ENCODE results near the gene ATP5PO. TPM values are rescaled to one million over a fixed set of nuclear protein-coding genes. Genes with fewer than 3 reads are reported as not detected.

ATP5PO gene
- total RNA-seq, 1 experiment from 2014 or later = 386 TPM

GRCh38 chr21:33881689-33882440, 33.7 kb downstream of the ATP5PO start:
- no peak overlapping the region for H3K9ac ChIP-seq (ENCODE audit: low read length)
- H3K79me2 ChIP-seq (ENCODE audit: low read length) = no peaks in the 10 kb centered on the region
- ChIA-PET POLR2A (ENCODE audit: unreplicated experiment) (no interaction called here), CTCF (no interaction called here)
- H3K27ac ChIP-seq (ENCODE audit: low read length) = no peak overlapping the region
- no peak for ATAC-seq
- no peak for DNase-seq
- no peaks in the 10 kb centered on the region for H4K20me1 ChIP-seq (ENCODE audit: low read length)
- H3K9me2 ChIP-seq (replicated peaks; ENCODE audit: low read length) = no peaks in the 10 kb centered on the region
- intact Hi-C loops (cut with micrococcal nuclease) = no loop called here
- no TSS peak for BruUV-seq (replicated peaks)
- H3K4me3 ChIP-seq (ENCODE audit: low read length) = no peak overlapping the region
- H3K36me3 ChIP-seq (ENCODE audit: low read depth, low read length) = no peaks in the 10 kb centered on the region
- no peaks in the 10 kb centered on the region for H3F3A ChIP-seq (ENCODE audit: low read length, unreplicated experiment)
- H3K4me1 ChIP-seq (ENCODE audit: insufficient read depth, low read length) = no peaks in the 10 kb centered on the region
- no peak overlapping the region for H2AFZ ChIP-seq (ENCODE audit: low read length)
- no peak overlapping the region for H3K4me2 ChIP-seq (ENCODE audit: low read length)
- no peaks in the 10 kb centered on the region for H3K27me3 ChIP-seq (ENCODE audit: low read length)
- TF ChIP-seq EZH2phosphoT487 (IDR thresholded peaks at IDR 0.05; ENCODE audit: borderline replicate concordance, low read length) = no peak
- TF ChIP-seq CTCF (conservative IDR thresholded peaks at IDR 0.05; ENCODE audit: low read depth, low read length) = no peak
- TF ChIP-seq EZH2 (IDR thresholded peaks at IDR 0.05; ENCODE audit: low read length, unreplicated experiment) = no peak
- H3K9me3 ChIP-seq (ENCODE audit: low read length) = no peaks in the 10 kb centered on the region

- H3K9me2 ChIP-seq (replicated peaks; ENCODE audit: low read length) = no peaks in the 10 kb centered on the region
- H3K79me2 ChIP-seq (ENCODE audit: low read length) = no peaks in the 10 kb centered on the region
- BruUV-seq (replicated peaks) = no TSS peak
- no peak overlapping the region for H3K4me3 ChIP-seq (ENCODE audit: low read length)
- H3K9ac ChIP-seq (ENCODE audit: low read length) = no peak overlapping the region
- POLR2A ChIA-PET (ENCODE audit: unreplicated experiment) = no interaction called here
- no peak for TF ChIP-seq EZH2phosphoT487 (IDR thresholded peaks at IDR 0.05; ENCODE audit: borderline replicate concordance, low read length)
- ATAC-seq = no peak
- H2AFZ ChIP-seq (ENCODE audit: low read length) = no peak overlapping the region
- intact Hi-C loops (cut with micrococcal nuclease) = no loop called here
- H3K4me2 ChIP-seq (ENCODE audit: low read length) = no peak overlapping the region
- H3K27ac ChIP-seq (ENCODE audit: low read length) = no peak overlapping the region
- no peaks in the 10 kb centered on the region for H4K20me1 ChIP-seq (ENCODE audit: low read length)
- no peaks in the 10 kb centered on the region for H3K9me3 ChIP-seq (ENCODE audit: low read length)
- no peak for DNase-seq
- no peaks in the 10 kb centered on the region for H3K4me1 ChIP-seq (ENCODE audit: insufficient read depth, low read length)
- CTCF ChIA-PET = no interaction called here
- H3F3A ChIP-seq (ENCODE audit: low read length, unreplicated experiment) = no peaks in the 10 kb centered on the region
- no peaks in the 10 kb centered on the region for H3K36me3 ChIP-seq (ENCODE audit: low read depth, low read length)
- H3K27me3 ChIP-seq (ENCODE audit: low read length) = no peaks in the 10 kb centered on the region
These were observed 35.0 kb downstream of the ATP5PO start for GRCh38 chr21:33880626-33881025.

- no peak for TF ChIP-seq EZH2phosphoT487 (IDR thresholded peaks at IDR 0.05; ENCODE audit: borderline replicate concordance, low read length)
- TF ChIP-seq CTCF (conservative IDR thresholded peaks at IDR 0.05; ENCODE audit: low read depth, low read length) = no peak
- TF ChIP-seq EZH2 (IDR thresholded peaks at IDR 0.05; ENCODE audit: low read length, unreplicated experiment) = no peak
- Histone ChIP-seq H3K4me1 (ENCODE audit: insufficient read depth, low read length) (no peaks in the 10 kb centered on the region), H2AFZ (ENCODE audit: low read length) (no peak overlapping the region), H3K79me2 (ENCODE audit: low read length) (no peaks in the 10 kb centered on the region), H3K36me3 (ENCODE audit: low read depth, low read length) (no peaks in the 10 kb centered on the region), H3K9me3 (ENCODE audit: low read length) (no peaks in the 10 kb centered on the region), H3F3A (ENCODE audit: low read length, unreplicated experiment) (no peaks in the 10 kb centered on the region), H3K27ac (ENCODE audit: low read length) (no peak overlapping the region), H3K9ac (ENCODE audit: low read length) (no peak overlapping the region), H4K20me1 (ENCODE audit: low read length) (no peaks in the 10 kb centered on the region), H3K4me3 (ENCODE audit: low read length) (no peak overlapping the region), H3K27me3 (ENCODE audit: low read length) (no peaks in the 10 kb centered on the region), H3K4me2 (ENCODE audit: low read length) (no peak overlapping the region), H3K9me2 (replicated peaks; ENCODE audit: low read length) (no peaks in the 10 kb centered on the region)
- POLR2A ChIA-PET (ENCODE audit: unreplicated experiment) = no interaction called here
- no TSS peak for BruUV-seq (replicated peaks)
- ATAC-seq (no peak), DNase-seq (no peak)
- CTCF ChIA-PET = no interaction called here
- intact Hi-C loops (cut with micrococcal nuclease) = no loop called here
These were observed 36.8 kb downstream of the ATP5PO start for GRCh38 chr21:33878824-33879223.
